GM12892 (cell line): Measurements from ENCODE around the gene CCT4. TPM values are rescaled to one million over a fixed set of nuclear protein-coding genes. Genes with fewer than 3 reads are reported as not detected.
"Not testable (repeated sequence)": the region's sequence is repeated elsewhere in the genome, so short reads cannot be mapped to it uniquely, and the experiment has no call there.

Source experiments
- DNase-seq: peaks from one replicate; pipeline ENCODE4 v3.0.0; 2011; ENCODE audit not compliant: insufficient read length
- FAIRE-seq: peaks from 2 replicates; lab custom pipeline; 2011; peaks lifted over from hg19 to GRCh38; lab: Jason Lieb, UNC
- POLR2A ChIP-seq: IDR thresholded peaks from 2 replicates; pipeline ENCODE4 v1.6.1; 2011; ENCODE audit warnings: low read depth, low read length, control low read depth
- POLR2AphosphoS5 ChIP-seq: IDR thresholded peaks from 2 replicates; pipeline ENCODE4 v1.6.1; 2011; ENCODE audit warnings: low read depth, low read length, control low read depth
- TAF1 ChIP-seq: IDR thresholded peaks from 2 replicates; pipeline ENCODE4 v1.6.1; 2011; ENCODE audit warnings: low read depth, mild to moderate bottlenecking, control low read depth, low read length, borderline replicate concordance
- polyA plus RNA-seq: library from polyadenylated mRNA; unstranded; fragments of >200 nt; gene quantifications from one replicate; pipeline ENCODE4 v1.2.1, GENCODE V29; 2012; ENCODE audit warnings: missing spikeins, inconsistent platforms; ENCODE audit not compliant: missing spikeins

CCT4 gene
- 207 TPM for polyA plus RNA-seq

- peak; percentile 94 for FAIRE-seq
- peak; percentile 99 for TF ChIP-seq TAF1
- TF ChIP-seq POLR2A: peak; percentile 98
- peak; percentile 95 for TF ChIP-seq POLR2AphosphoS5
- peak; percentile 74 for DNase-seq
Measured at GRCh38 chr2:61888267-61889055, at the start of gene CCT4. Gene CCT4 (minus strand): TSS chr2:61888656. CDS start chr2:61888507, 149 bp downstream.

- DNase-seq (no peak), FAIRE-seq (no peak)
Measured at GRCh38 chr2:61937886-61938285, 49.4 kb upstream of the CCT4 start.

GRCh38 chr2:61937098-61937497 is 48.6 kb upstream of the CCT4 start:
- no peak for FAIRE-seq
- DNase-seq: no peak
- no peak for TF ChIP-seq POLR2AphosphoS5
- TF ChIP-seq TAF1: no peak
- TF ChIP-seq POLR2A: no peak

More at GRCh38 chr2:61937886-61938285, 49.4 kb upstream of the CCT4 start:
- no peak for TF ChIP-seq POLR2AphosphoS5
- TF ChIP-seq TAF1: no peak
- TF ChIP-seq POLR2A: no peak

- no peak for DNase-seq
- TF ChIP-seq POLR2A (no peak), TAF1 (no peak), POLR2AphosphoS5 (no peak)
- no peak for FAIRE-seq
Measured at GRCh38 chr2:61928826-61929461, 40.5 kb upstream of the CCT4 start.

- TF ChIP-seq TAF1 (no peak), POLR2AphosphoS5 (no peak), POLR2A (no peak)
- DNase-seq (no peak), FAIRE-seq (no peak)
Measured at GRCh38 chr2:61926531-61927477, 38.3 kb upstream of the CCT4 start.

- TF ChIP-seq POLR2AphosphoS5: no peak
- TF ChIP-seq POLR2A: no peak
- TF ChIP-seq TAF1: no peak
- DNase-seq (no peak), FAIRE-seq (no peak)
Measured at GRCh38 chr2:61924895-61925663, 36.6 kb upstream of the CCT4 start.

GRCh38 chr2:61922714-61923113 is 34.3 kb upstream of the CCT4 start:
- TF ChIP-seq TAF1 (no peak), POLR2A (no peak), POLR2AphosphoS5 (no peak)
- FAIRE-seq (no peak), DNase-seq (no peak)

- no peak for FAIRE-seq
- no peak for DNase-seq
- no peak for TF ChIP-seq TAF1
- TF ChIP-seq POLR2A: no peak
- TF ChIP-seq POLR2AphosphoS5: no peak
Measured at GRCh38 chr2:61920548-61920947, 32.1 kb upstream of the CCT4 start.

GRCh38 chr2:61914794-61915193 is 26.3 kb upstream of the CCT4 start:
- not testable (repeated sequence) for DNase-seq, FAIRE-seq

GRCh38 chr2:61911510-61911909 is 23.1 kb upstream of the CCT4 start:
- DNase-seq (no peak), FAIRE-seq (no peak)
- TF ChIP-seq POLR2AphosphoS5 (no peak), POLR2A (no peak), TAF1 (no peak)
